Central memory CD8-positive, alpha-beta T cell (primary cell): Measurements from ENCODE around the gene MAPK7.
A peak's percentile ranks its signal among the peaks of the same experiment; 100 is the strongest.

ENCODE experiments used
- ATAC-seq: fragments of 150-1000 bp; cut with Tn5 transposase; replicated peaks from 2 replicates; pipeline ENCODE4 v1.10.0; 2022; ENCODE audit warnings: mild to moderate bottlenecking, moderate FRiP score, moderate number of reproducible peaks; ENCODE audit not compliant: poor library complexity, severe bottlenecking; ENCODE audit errors: extremely low read depth
- DNase-seq, 2 donors: peaks; one replicate each; pipeline ENCODE4 v3.0.0; 2021; ENCODE audit warnings: low spot score in 2 of 2
- H3K27ac Mint-ChIP-seq: one replicate; pipeline ENCODE4 v1.8.0; 2022; ENCODE audit warnings: low read depth, mild to moderate bottlenecking, moderate library complexity, mixed read lengths
- H3K27me3 Mint-ChIP-seq: one replicate; pipeline ENCODE4 v1.8.0; 2022; ENCODE audit warnings: mixed read lengths
- H3K36me3 Mint-ChIP-seq: one replicate; pipeline ENCODE4 v1.8.0; 2022; ENCODE audit warnings: mild to moderate bottlenecking, moderate library complexity, mixed read lengths; ENCODE audit not compliant: insufficient read depth
- H3K4me1 Mint-ChIP-seq: one replicate; pipeline ENCODE4 v1.8.0; 2022; ENCODE audit warnings: mixed read lengths
- H3K4me3 Mint-ChIP-seq: one replicate; pipeline ENCODE4 v1.8.0; 2022; ENCODE audit warnings: mild to moderate bottlenecking, moderate library complexity, mixed read lengths
- H3K9me3 Mint-ChIP-seq: one replicate; pipeline ENCODE4 v1.8.0; 2022; ENCODE audit warnings: mixed read lengths

The MAPK7 gene

GRCh38 chr17:19378416-19379360, at the start of gene MAPK7:
Gene MAPK7, plus strand, starts transcription at chr17:19378498. Its CDS starts 403 bp downstream, at chr17:19378901.
- Mint-ChIP-seq H3K27me3 (no peaks in the 10 kb centered on the region), H3K9me3 (no peaks in the 10 kb centered on the region), H3K36me3 (peaks cover 22% of the 10 kb centered on the region), H3K27ac (peak within 1 kb of the TSS; percentile 97), H3K4me3 (peak within 1 kb of the TSS; percentile 100), H3K4me1 (peaks cover 30% of the 10 kb centered on the region)
- ATAC-seq (peak; percentile 2), DNase-seq (no peak)

GRCh38 chr17:19329136-19329535, 49.2 kb upstream of the MAPK7 start:
- H3K4me1 Mint-ChIP-seq: no peaks in the 10 kb centered on the region
- H3K27me3 Mint-ChIP-seq: no peaks in the 10 kb centered on the region
- no peak for ATAC-seq
- H3K9me3 Mint-ChIP-seq: no peaks in the 10 kb centered on the region
- no peak overlapping the region for H3K27ac Mint-ChIP-seq
- H3K4me3 Mint-ChIP-seq: no peak overlapping the region
- peaks cover 2% of the 10 kb centered on the region for H3K36me3 Mint-ChIP-seq
- no peak for DNase-seq

DNA sequence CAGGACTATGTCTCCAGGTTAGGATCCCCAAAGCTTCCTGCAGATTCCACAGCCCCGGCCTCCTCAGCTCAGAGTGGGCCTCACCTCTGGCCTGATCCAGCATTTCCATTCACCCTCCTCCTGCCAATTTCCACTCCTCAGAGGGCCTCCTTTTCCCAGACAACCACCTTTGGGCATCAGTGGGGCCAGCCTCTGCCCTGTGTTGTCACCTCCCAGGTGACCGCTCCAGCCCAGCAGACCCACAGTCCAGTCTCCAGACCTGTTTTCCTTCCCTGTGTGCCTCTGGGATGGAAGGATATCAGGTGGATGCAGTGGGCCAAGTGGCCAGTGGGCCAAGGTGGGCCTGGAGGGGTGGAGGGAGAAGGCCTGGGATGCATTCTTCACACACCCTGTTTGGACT, 48.5 kb upstream of the MAPK7 start:
- peaks cover 2% of the 10 kb centered on the region for H3K36me3 Mint-ChIP-seq
- no peaks in the 10 kb centered on the region for H3K9me3 Mint-ChIP-seq
- H3K4me1 Mint-ChIP-seq: no peaks in the 10 kb centered on the region
- no peak overlapping the region for H3K4me3 Mint-ChIP-seq
- DNase-seq (no peak), ATAC-seq (no peak)
- no peak overlapping the region for H3K27ac Mint-ChIP-seq
- no peaks in the 10 kb centered on the region for H3K27me3 Mint-ChIP-seq

GRCh38 chr17:19330271-19330670, 48.0 kb upstream of the MAPK7 start:
- no peak for DNase-seq
- peaks cover 2% of the 10 kb centered on the region for H3K36me3 Mint-ChIP-seq
- ATAC-seq: no peak
- H3K4me3 Mint-ChIP-seq: no peak overlapping the region
- H3K4me1 Mint-ChIP-seq: no peaks in the 10 kb centered on the region
- H3K27ac Mint-ChIP-seq: no peak overlapping the region
- H3K9me3 Mint-ChIP-seq: no peaks in the 10 kb centered on the region
- H3K27me3 Mint-ChIP-seq: no peaks in the 10 kb centered on the region

DNA sequence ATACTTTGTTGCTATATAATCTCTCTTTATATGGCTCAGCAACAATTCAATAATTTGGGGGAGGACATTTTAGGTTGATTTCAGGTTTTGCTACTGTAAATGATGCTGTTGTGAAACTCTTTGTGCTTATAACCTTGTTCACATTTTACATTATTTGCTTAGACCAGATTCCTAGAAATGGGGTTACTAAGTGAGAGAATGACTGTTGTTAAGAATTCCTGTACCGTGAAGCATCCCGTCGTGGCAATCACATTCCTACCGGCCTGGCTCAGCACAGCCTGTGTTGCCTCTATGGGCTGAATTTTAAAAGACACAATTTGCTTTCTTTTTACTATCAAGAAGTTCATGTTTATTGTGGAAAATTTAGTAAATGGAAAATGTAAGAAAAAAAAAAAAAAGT, 47.2 kb upstream of the MAPK7 start:
- ATAC-seq: no peak
- H3K4me1 Mint-ChIP-seq: no peaks in the 10 kb centered on the region
- no peaks in the 10 kb centered on the region for H3K9me3 Mint-ChIP-seq
- no peak overlapping the region for H3K27ac Mint-ChIP-seq
- H3K4me3 Mint-ChIP-seq: no peak overlapping the region
- H3K27me3 Mint-ChIP-seq: no peaks in the 10 kb centered on the region
- H3K36me3 Mint-ChIP-seq: peaks cover 2% of the 10 kb centered on the region
- DNase-seq: no peak

DNA sequence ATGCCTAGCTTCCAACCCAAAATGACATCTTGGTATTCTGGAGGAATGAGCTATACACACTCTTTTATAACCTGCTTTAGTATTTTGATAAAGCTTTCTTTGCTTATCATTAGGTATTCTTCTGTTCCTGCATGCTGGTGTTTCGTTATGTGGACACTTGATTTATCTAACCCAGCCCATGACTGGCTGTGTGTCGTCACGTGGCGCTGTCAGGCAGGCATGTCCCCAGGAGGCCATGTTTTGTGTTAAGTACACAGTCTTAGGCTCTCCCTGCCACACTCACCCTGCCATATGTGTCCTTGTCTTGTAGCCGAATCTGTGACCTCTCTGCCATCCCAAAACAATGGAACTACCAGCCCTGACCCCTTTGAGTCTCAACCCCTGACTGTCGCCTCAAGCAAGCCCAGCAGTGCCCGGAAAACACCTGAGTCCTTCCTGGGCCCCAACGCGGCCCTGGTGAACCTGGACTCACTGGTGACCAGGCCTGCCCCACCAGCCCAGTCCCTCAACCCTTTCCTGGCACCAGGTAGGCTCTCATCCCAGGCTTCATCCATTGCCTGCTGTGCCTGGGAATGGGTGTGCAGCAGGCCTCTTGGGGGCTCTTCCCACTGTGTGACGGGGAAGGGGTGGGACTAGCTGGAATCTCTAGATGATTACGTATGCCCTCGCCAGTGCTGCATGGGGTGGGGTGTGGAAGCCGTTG, 46.6 kb upstream of the MAPK7 start:
- Mint-ChIP-seq H3K27ac (no peak overlapping the region), H3K4me3 (no peak overlapping the region), H3K4me1 (no peaks in the 10 kb centered on the region), H3K27me3 (no peaks in the 10 kb centered on the region), H3K9me3 (no peaks in the 10 kb centered on the region), H3K36me3 (peaks cover 3% of the 10 kb centered on the region)
- DNase-seq (no peak), ATAC-seq (no peak)

GRCh38 chr17:19332371-19333131, 45.7 kb upstream of the MAPK7 start:
- no peak overlapping the region for H3K4me3 Mint-ChIP-seq
- H3K9me3 Mint-ChIP-seq: no peaks in the 10 kb centered on the region
- no peaks in the 10 kb centered on the region for H3K27me3 Mint-ChIP-seq
- H3K27ac Mint-ChIP-seq: no peak overlapping the region
- H3K36me3 Mint-ChIP-seq: peaks cover 3% of the 10 kb centered on the region
- no peak for ATAC-seq
- no peaks in the 10 kb centered on the region for H3K4me1 Mint-ChIP-seq
- no peak for DNase-seq

GRCh38 chr17:19333132-19333440, 45.2 kb upstream of the MAPK7 start:
- Mint-ChIP-seq H3K9me3 (no peaks in the 10 kb centered on the region), H3K27me3 (no peaks in the 10 kb centered on the region), H3K4me3 (no peak overlapping the region), H3K4me1 (no peaks in the 10 kb centered on the region), H3K36me3 (peaks cover 3% of the 10 kb centered on the region), H3K27ac (no peak overlapping the region)
- no peak for DNase-seq
- ATAC-seq: no peak

GRCh38 chr17:19333736-19334290, 44.5 kb upstream of the MAPK7 start:
- Mint-ChIP-seq H3K9me3 (no peaks in the 10 kb centered on the region), H3K27ac (no peak overlapping the region), H3K4me1 (no peaks in the 10 kb centered on the region), H3K27me3 (no peaks in the 10 kb centered on the region), H3K36me3 (peaks cover 3% of the 10 kb centered on the region), H3K4me3 (no peak overlapping the region)
- no peak for ATAC-seq
- DNase-seq: no peak

DNA sequence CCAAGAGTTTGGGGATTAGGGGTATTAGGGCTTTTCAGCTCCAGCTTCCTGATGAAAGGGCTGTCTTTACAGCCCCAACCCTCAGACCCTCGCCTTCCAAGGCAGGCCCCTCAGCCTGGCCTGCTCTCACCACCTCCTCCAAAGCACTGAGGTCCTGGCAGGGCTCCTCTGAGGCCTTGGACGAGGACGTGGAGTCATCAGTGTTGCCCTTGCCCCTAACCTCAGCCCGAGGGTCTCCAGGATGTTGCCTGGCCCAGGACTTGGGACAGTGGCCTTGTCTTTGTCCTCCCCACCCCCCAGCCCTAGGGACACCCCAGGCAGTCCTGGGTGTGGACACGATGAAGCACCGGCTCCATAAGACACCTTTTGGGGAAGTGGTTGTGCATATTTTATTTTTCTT, 44.0 kb upstream of the MAPK7 start:
- no peak overlapping the region for H3K27ac Mint-ChIP-seq
- DNase-seq (no peak), ATAC-seq (no peak)
- H3K27me3 Mint-ChIP-seq: no peaks in the 10 kb centered on the region
- no peak overlapping the region for H3K4me3 Mint-ChIP-seq
- peaks cover 3% of the 10 kb centered on the region for H3K36me3 Mint-ChIP-seq
- no peaks in the 10 kb centered on the region for H3K4me1 Mint-ChIP-seq
- no peaks in the 10 kb centered on the region for H3K9me3 Mint-ChIP-seq

DNA sequence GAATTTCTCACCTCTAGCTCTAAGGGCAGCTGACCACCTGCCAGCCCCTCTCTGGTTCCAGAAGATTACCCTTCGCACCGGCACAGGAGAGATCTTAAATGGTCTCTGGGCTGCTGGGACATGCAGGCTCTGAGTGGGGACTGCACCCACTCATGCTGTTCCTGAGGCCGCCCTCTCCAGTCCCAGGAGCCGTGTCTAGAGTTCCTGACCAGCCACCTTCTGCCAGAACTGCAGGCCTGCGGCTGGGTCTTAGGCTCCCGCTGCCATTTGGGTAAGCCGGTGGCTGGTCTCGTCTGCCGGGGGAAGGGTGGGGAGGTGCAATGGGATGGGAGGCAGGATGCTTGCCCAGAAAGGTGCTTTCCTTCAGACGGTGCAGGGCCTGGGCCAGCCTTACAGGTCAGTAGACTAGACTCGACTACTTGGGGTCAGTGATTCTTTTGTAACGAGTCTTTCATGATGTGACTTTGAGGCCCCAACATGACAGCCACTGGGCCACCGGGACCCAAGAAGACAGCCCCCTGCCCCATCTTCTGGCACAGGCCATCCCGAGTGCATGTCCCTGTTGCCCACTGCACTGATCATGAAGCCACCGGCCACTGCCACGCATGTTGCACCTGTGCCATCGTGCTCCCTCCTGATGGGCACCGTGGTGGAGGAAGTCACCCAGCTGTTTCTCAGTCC, 42.2 kb upstream of the MAPK7 start:
- H3K4me1 Mint-ChIP-seq: no peaks in the 10 kb centered on the region
- no peak overlapping the region for H3K27ac Mint-ChIP-seq
- H3K36me3 Mint-ChIP-seq: peaks cover 3% of the 10 kb centered on the region
- DNase-seq: no peak
- no peak for ATAC-seq
- H3K9me3 Mint-ChIP-seq: no peaks in the 10 kb centered on the region
- H3K4me3 Mint-ChIP-seq: no peak overlapping the region
- peaks cover 5% of the 10 kb centered on the region for H3K27me3 Mint-ChIP-seq
